Pancreas (tissue), 10 donors: Measurements from ENCODE around the gene IMMP2L. TPM values are rescaled to one million over a fixed set of nuclear protein-coding genes. Genes with fewer than 3 reads are reported as not detected.
A peak's percentile ranks its signal among the peaks of the same experiment; 100 is the strongest.

Source experiments
- ATAC-seq, 4 donors: fragments of 200-7000 bp; cut with Tn5 transposase; one replicate each; pipeline versions ENCODE4 v1.8.0 to v1.9.1; 2020; ENCODE audit warnings: mild to moderate bottlenecking in 4 of 4, moderate library complexity in 4 of 4
- DNase-seq, 6 donors: peaks; one replicate each; pipeline ENCODE4 v3.0.0-alpha.2; 2020
- FAIRE-seq: peaks from 2 replicates; lab custom pipeline; 2012; peaks lifted over from hg19 to GRCh38; lab: Jason Lieb, UNC
- H3K27ac ChIP-seq, 4 donors: fragments of 200-600 bp; sonication (generic); 1 replicate in 3 of 4; 2 replicates in 1 of 4; pipeline versions ENCODE4 v1.5.0 to v1.8.0; 2020
- H3K27me3 ChIP-seq, 4 donors: fragments of 200-600 bp; one replicate each; pipeline ENCODE4 v1.8.0; 2021
- H3K36me3 ChIP-seq, 3 donors: fragments of 200-600 bp; sonication (generic) in 1 of 3; one replicate each; pipeline versions ENCODE4 v1.5.0 to v1.8.0; 2020 to 2021
- H3K4me1 ChIP-seq, 3 donors: fragments of 200-600 bp; one replicate each; pipeline ENCODE4 v1.8.0; 2021
- H3K4me3 ChIP-seq, 4 donors: fragments of 200-600 bp; sonication (generic) in 2 of 4; one replicate each; pipeline versions ENCODE4 v1.5.0 to v1.8.0; 2020 to 2021
- H3K9me3 ChIP-seq, 4 donors: fragments of 200-600 bp; one replicate each; pipeline ENCODE4 v1.8.0; 2021
- WGBS, 2 donors: extraction: QIAGEN DNeasy Blood & Tissue Kit; methylation state at CpG; one replicate each; pipeline ENCODE4 v1.1.7; 2013; 5-methylcytosine and 5-hydroxymethylcytosine counted together
- intact Hi-C, 3 donors: fragments of 100-400 bp; cut with DNase I; formaldehyde crosslinking; loops; one replicate each; pipeline versions ENCODE4 v1.11.1 to v1.14.2; 2022
- polyA plus RNA-seq, 2 donors: library from polyadenylated mRNA; stranded (reverse); fragments of 200-250 nt; gene quantifications; one replicate each; pipeline ENCODE4 v1.2.3, GENCODE V29; 2013
- total RNA-seq, 6 donors: library from RNA; stranded (reverse); fragmentation: NEBNext Ultra II Directional in 4 of 6; extraction: Animal tissue kit (Norgen Biotek cat#: 25700) in 4 of 6; gene quantifications; one replicate each; pipeline versions ENCODE4 v1.2.1 to v1.2.4, GENCODE V29; 2021 to 2023
- TF ChIP-seq, protein P1 (sequence below), 4 donors: fragments of 200-600 bp; sonication (generic) in 3 of 4; IDR thresholded peaks; one replicate each; pipeline versions ENCODE4 v1.5.0 to v1.8.0; 2021; ENCODE audit warnings: antibody characterized with exemption in 4 of 4
- donor health status: healthy with polysubstance abuse.
- donor health status: DM: no; HTN: no; CAD: no; lungs with moderate emphysema.
- donor health status: DM: no; HTN: no; CAD: no.
- donor health status: control.
- donor health status: control.
- donor health status: Bipolar disorder and iron deficiency.
- donor health status: DM: yes; HTN: yes; CAD: no.
- donor health status: DM: no; HTN: no; CAD: no.
- donor health status: DM: no; HTN: no; CAD: no.
- donor health status: DM: yes; HTN: yes; CAD: no.

IMMP2L gene
- total and polyA plus RNA-seq, 8 donors: 7.3 to 30.0 (median 12.9) TPM

GRCh38 chr7:111112439-111112838 is 449.9 kb downstream of the IMMP2L start:
- no peak for ATAC-seq
- intact Hi-C loops: no loop called here
- Histone ChIP-seq H3K9me3 (no peaks in the 10 kb centered on the region), H3K27ac (no peak overlapping the region), H3K4me3 (no peak overlapping the region), H3K27me3 (no peaks in the 10 kb centered on the region), H3K36me3 (no peaks in the 10 kb centered on the region), H3K4me1 (peaks cover 0 to 22% (median 5%) of the 10 kb centered on the region in 3 donors)
- DNase-seq: no peak
- 63 to 84% methylated on average over 2 of the region's 2 CpGs for WGBS, 2 donors
- FAIRE-seq: no peak
- TF ChIP-seq, protein P1, sequence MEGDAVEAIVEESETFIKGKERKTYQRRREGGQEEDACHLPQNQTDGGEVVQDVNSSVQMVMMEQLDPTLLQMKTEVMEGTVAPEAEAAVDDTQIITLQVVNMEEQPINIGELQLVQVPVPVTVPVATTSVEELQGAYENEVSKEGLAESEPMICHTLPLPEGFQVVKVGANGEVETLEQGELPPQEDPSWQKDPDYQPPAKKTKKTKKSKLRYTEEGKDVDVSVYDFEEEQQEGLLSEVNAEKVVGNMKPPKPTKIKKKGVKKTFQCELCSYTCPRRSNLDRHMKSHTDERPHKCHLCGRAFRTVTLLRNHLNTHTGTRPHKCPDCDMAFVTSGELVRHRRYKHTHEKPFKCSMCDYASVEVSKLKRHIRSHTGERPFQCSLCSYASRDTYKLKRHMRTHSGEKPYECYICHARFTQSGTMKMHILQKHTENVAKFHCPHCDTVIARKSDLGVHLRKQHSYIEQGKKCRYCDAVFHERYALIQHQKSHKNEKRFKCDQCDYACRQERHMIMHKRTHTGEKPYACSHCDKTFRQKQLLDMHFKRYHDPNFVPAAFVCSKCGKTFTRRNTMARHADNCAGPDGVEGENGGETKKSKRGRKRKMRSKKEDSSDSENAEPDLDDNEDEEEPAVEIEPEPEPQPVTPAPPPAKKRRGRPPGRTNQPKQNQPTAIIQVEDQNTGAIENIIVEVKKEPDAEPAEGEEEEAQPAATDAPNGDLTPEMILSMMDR (IDR thresholded peaks at IDR 0.05): no peak

DNA sequence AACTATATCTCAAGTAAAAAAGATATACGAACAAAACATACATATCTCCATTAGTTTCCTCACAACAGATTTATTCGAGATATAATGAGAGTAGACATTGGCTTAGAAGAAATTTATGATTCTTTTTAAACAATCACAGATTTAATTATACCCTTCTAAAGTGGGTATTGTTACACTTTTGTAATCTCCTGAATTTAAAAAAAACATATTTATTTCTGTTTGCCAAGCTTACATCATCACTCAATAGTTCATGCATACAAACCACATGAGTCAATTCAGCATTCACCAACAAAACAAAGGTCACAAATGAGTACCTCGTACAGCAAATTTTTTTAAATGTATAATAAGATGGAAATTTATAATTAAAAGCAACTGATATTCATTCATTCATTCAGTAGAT is 453.8 kb downstream of the IMMP2L start:
- Histone ChIP-seq H3K27ac (no peak overlapping the region), H3K4me1 (peaks cover 0 to 16% (median 5%) of the 10 kb centered on the region in 3 donors), H3K27me3 (no peaks in the 10 kb centered on the region), H3K9me3 (no peaks in the 10 kb centered on the region), H3K36me3 (no peaks in the 10 kb centered on the region), H3K4me3 (no peak overlapping the region)
- intact Hi-C loops: no loop called here
- FAIRE-seq: no peak
- WGBS, 2 donors: 76 to 79% methylated on average over 3 of the region's 3 CpGs
- TF ChIP-seq, protein P1 (IDR thresholded peaks at IDR 0.05): no peak
- peak in 1 of 4 donors; percentile 36 for ATAC-seq
- DNase-seq: no peak

DNA sequence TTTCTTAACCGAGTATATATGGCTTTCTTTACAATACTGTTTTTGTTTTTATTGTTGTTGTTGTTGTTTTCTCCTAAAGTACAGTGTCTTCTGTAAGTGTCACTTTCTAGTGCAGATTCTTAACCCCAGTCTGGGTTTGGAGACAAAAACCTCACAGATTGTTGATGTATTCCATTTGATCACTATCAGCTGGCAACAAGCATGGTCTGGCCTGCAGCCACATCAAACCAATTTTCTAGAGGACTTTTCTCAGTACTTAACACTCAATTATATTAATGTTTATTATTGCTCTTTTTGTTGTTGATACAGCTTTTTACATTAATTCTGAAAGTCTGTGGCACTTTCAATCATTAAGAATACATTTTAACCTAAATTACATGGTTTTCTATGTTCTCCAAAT is 454.3 kb downstream of the IMMP2L start:
- DNase-seq: no peak
- no peaks in the 10 kb centered on the region for H3K27me3 ChIP-seq
- WGBS, 2 donors: 82 to 85% methylated on average over 1 of the region's 1 CpG
- no peak for FAIRE-seq
- peak in 1 of 4 donors; percentile 20 for ATAC-seq
- no peak overlapping the region for H3K27ac ChIP-seq
- no peak overlapping the region for H3K4me3 ChIP-seq
- H3K36me3 ChIP-seq: no peaks in the 10 kb centered on the region
- TF ChIP-seq, protein P1 (IDR thresholded peaks at IDR 0.05): no peak
- no peaks in the 10 kb centered on the region for H3K9me3 ChIP-seq
- H3K4me1 ChIP-seq: peaks cover 0 to 17% (median 10%) of the 10 kb centered on the region in 3 donors
- intact Hi-C loops: no loop called here

DNA sequence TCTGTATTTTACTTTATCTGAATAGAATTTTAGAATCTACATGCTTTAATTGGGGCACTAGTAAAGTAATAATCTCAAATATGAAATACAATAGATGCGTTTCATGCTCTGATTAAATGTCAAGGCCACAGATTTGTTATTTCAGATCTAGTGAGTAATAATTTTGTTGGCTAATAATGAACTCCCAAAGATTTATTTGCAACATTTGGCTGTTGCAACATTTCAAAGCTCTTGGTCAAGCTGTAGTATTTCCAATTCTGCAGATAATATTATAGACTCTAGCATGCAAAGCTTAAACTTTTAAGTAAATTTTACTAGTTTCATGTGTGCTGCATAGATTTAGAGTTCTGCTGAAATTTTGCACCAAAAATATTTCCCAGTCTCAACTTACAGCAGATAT is 454.7 kb downstream of the IMMP2L start:
- DNase-seq: no peak

DNA sequence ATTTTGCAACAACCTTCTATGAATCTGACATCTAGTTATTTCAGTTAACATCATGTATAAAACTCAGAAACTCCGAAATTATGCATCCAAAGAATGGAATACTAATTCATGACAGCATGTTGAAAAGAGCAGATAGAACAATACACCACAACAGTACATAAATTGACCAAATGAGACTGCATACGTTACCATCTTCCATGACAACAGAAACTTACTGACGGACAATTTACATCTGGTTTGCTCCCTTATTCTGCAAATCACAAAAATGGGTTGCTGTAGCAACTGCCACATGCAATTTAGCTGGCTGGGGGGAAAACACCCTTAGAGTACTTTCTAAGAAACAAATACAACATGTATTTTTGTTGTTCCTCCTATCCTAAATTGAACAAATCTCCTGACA is 457.0 kb downstream of the IMMP2L start:
- TF ChIP-seq, protein P1 (IDR thresholded peaks at IDR 0.05): no peak
- H3K27me3 ChIP-seq: no peaks in the 10 kb centered on the region
- no peak for FAIRE-seq
- intact Hi-C loops: no loop called here
- no peaks in the 10 kb centered on the region for H3K9me3 ChIP-seq
- no peak for DNase-seq
- H3K27ac ChIP-seq: no peak overlapping the region
- peaks cover 0 to 24% (median 14%) of the 10 kb centered on the region in 3 donors for H3K4me1 ChIP-seq
- ATAC-seq: no peak
- no peak overlapping the region for H3K4me3 ChIP-seq
- WGBS, 2 donors: 92 to 97% methylated on average over 3 of the region's 3 CpGs
- no peaks in the 10 kb centered on the region for H3K36me3 ChIP-seq

More for the DNA sequence above, 454.7 kb downstream of the IMMP2L start:
- ATAC-seq: peak in 1 of 4 donors; percentile 30
- Histone ChIP-seq H3K27ac (no peak overlapping the region), H3K27me3 (no peaks in the 10 kb centered on the region), H3K4me3 (no peak overlapping the region), H3K4me1 (peaks cover 0 to 21% (median 14%) of the 10 kb centered on the region in 3 donors), H3K9me3 (no peaks in the 10 kb centered on the region), H3K36me3 (no peaks in the 10 kb centered on the region)
- intact Hi-C loops: no loop called here
- WGBS, 2 donors: 28 to 38% methylated on average over 1 of the region's 1 CpG
- TF ChIP-seq, protein P1 (IDR thresholded peaks at IDR 0.05): no peak
- no peak for FAIRE-seq
